Stimulated activated CD4-positive, alpha-beta T cell treated with anti-CD3 and anti-CD28 coated beads, Interleukin-1b, Interleukin-23, amount 100 ng/mL, for 1 hour (primary cell): ENCODE data around the gene CHERP.
"Not testable (repeated sequence)": the region's sequence is repeated elsewhere in the genome, so short reads cannot be mapped to it uniquely, and the experiment has no call there.

Source experiments
- DNase-seq, 2 donors: peaks; one replicate each; pipeline ENCODE4 v3.0.0-alpha.2; 2020; ENCODE audit warnings: low read depth in 2 of 2

Gene CHERP

GRCh38 chr19:16576690-16577530 is 34.7 kb upstream of the CHERP start:
- no peak for DNase-seq

DNA sequence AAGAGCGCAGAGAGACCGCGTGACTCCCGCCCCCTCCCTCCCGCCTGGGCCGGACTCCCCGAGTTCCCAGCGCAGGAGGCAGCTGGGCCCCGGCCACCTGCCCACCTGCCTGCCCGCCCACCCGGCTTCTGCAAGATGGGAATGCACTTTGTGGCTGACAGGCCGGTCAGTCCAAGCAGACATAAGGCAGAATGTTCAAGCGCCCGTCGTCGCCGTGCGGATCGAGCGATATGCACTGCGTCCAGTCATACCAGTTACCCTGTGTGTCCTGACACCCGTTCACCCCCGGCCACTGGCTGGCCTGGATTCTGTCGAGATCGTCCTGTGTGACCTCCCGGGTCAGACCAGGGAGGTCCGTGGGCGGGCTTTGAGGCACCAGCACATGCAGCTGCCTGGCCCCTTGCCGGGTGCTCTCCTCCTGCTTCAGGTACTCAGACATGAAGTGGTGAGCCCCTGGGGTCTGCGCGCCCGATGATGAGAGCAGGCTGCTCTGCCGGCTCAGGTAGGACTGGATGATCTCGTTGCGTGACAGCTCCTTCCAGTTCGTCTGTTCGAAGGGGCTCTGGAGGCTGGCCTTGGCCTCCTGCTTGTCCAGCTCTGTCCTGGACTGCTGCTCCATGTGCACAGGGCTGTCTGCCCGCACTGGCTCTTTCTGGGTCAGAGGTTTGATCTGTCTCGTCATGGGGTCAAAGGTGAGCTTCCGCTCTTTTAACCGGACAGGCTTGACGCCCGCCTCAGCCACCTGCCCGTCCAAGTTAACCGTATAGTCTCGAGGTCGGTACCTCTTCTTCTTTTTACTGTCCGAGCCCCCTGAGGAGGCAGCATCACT is 33.8 kb upstream of the CHERP start:
- no peak for DNase-seq

DNA sequence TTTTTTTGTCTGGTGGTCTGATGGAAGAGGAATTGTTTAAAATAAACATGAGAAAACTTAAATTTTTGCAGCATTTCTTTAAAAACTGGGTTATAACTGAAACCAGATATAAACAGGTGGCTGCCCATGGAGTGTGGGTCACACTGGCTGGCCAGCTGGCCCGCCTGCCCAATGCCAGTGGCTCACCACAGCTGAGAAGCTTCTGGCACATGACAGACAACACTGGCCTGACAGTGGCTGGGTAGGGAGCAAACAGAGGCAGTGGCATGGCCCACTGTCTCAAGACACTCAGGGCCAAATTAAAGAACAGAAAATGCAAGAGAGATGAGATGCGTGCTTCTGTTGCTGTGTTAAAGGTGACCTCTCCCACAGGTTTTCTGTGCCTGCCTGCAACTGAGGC is 33.0 kb upstream of the CHERP start:
- DNase-seq = no peak

GRCh38 chr19:16573925-16574324 is 31.7 kb upstream of the CHERP start:
- no peak for DNase-seq

GRCh38 chr19:16573296-16573695 is 31.1 kb upstream of the CHERP start:
- DNase-seq = no peak

DNA sequence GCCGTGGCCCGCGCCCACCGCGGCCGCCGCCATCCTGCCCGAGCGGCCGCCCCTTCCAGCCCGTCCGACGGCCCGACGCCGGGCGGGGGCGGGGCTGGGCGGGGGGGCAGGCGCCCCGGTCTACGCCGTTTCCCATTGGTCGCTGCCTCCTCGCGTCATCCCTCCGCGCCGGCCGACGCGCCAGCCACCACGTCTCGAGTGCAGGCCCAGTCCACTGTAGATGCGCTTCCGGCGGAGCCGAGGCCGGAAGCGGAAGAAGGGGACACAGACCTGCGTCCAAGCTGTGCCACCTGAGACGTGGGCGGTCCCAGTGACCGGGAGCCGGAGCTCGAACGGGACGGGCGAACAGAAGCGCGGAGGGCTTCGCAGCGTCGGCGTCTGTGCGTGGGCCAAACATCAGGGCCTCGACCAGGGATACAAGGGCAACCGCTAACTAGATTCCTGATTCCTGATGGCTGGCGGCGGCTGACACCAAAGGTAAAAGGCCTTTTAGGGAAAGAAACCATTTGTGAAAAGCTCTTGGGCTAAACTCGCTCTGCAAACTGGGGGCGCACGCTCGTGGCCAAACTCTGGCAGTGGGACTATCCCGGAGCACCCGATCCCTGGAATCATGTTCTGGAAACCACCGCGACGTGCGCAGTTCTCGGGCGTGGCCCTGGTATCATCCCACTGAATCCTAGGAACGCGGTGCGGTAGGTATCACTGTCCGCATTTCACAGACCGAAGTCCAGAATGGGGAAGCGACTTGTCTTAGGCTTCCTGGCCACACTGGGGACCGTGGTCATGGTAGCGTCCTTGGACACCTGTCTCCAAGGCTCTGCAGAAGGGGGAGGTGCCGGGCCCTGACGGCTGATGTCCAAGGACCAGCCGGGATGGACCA is 30.3 kb upstream of the CHERP start, which contains the start of gene SLC35E1:
Gene SLC35E1 (minus strand): TSS at position 84 of the 880 bp plus-strand sequence. CDS start 51 bp downstream, at position 33.
- DNase-seq = peak; percentile 78 to 80

DNA sequence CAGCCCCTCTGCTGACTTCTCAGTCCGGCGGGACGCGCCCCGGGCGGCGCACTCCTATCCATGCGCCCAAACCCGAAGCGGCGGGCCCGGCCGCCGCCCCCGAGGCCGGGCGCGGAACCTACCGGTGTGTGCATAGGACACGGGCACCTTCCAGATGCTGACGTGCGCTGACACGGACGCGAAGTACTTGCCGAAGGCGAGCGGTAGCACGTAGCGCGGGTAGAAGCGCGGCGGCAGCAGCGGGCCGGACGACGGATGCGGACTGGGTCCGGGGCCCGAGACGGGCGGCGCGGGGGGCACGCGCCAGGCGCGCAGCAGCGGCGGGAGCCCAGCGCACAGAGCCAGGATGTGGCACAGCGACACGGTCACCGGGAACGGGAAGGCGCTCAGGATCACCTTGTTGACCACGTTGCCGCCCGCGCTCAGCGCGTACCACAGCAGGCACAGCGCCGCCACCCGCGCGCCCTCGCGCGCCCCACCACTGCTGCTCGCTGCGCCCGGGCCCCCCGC is 29.6 kb upstream of the CHERP start:
- DNase-seq = no peak

DNA sequence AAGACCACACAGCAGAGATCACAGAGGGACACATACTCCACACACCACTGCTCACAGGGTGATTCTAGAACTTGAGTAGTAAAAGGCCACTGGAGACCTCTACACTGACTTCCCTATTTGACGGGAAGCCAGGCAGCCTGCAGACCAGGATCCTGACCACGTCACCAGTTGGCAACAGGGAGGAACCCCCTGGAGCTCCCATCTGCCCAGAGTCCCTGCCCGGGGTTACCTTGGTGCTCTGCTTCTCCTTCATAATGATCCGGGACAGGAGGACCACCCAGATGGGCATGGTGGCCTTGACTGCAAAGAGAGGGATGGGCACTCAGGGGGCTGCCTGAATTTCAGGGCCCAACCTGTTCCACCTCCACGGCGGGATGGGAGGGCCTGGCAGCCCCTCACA is 29.0 kb upstream of the CHERP start:
- no peak for DNase-seq

GRCh38 chr19:16569609-16570320 is 27.5 kb upstream of the CHERP start:
- no peak for DNase-seq

- no peak for DNase-seq
Observed at GRCh38 chr19:16566702-16567101, 24.5 kb upstream of the CHERP start.

DNA sequence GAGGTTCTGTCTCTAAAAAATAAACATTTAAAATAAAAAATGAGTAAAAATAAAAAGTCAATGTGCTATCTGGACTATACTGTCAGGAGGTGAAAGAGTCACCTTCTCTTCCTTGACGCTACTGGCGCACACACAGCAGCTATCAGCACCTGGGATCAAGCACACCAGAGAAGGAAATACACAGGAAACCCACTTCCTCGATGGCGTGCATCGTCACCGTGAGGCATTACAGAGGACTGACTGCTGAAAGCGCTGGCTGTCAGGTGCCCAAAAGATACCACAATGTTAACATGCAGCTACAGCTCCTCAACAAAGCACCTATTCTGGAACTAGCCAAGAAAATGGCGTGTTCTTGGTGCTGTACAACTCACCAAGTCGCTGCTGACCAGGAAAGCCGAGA is 23.9 kb upstream of the CHERP start:
- peak in 1 of 2 donors; percentile 62 for DNase-seq

DNA sequence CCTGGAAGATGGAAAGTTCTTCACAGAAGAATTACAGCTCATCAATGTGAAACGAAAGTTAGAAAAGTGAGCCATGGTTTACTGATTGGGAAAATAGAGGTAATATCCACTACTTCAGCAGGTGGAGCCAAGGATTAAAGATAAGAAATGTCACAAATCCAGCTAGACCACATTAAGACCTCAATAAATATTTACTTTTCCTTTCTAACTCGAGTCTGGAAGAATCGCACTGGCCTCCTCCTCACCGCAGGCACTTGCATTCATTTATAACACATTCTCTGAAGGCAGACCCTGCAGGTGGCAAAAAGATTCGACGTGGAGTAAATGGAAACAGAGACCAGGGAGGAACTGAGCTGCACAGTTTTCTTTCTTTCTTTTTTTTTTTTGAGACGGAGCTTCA is 22.6 kb upstream of the CHERP start:
- DNase-seq = no peak

GRCh38 chr19:16562608-16563025 is 20.4 kb upstream of the CHERP start:
- no peak for DNase-seq

GRCh38 chr19:16561382-16561781 is 19.1 kb upstream of the CHERP start:
- DNase-seq = no peak

- DNase-seq = no peak
Observed at GRCh38 chr19:16559780-16560276, 17.6 kb upstream of the CHERP start.

DNA sequence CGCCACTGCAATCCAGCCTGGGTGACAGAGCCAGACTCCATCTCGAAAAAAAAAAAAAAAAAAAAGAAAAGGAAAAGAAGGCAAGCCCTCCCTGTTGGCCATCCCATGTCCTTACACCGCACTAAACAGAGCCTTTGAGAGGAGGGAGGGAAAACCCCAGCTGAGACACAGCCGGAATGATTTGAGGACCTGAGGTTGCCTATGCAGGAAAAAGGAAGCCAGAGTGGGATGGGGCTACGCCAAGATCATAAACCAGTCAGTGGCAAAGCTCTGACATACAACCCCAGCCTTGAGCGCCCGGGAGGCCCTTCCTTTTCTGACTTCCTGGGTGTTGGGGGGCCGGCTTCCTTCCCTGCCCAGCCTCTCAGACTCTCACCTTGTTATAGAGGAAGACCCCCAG is 12.5 kb upstream of the CHERP start:
- DNase-seq = no peak

DNA sequence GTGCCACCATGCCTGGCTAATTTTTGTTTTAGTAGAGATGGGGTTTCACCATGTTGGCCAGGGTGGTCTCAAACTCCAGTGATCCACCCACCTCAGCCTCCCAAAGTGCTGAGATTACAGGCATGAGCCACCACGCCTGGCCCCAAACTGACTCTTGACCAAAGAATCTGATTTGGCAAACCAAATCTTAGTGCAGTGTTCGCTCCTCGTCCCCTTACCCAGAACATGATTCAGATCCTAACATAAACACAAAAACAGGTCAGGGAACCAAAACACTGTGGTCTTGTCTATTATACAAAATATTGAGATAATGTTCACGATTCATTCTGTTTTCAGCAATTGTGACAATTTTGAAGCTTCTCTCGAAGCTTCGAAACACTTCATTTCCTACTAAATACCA is 9.7 kb upstream of the CHERP start:
- not testable (repeated sequence) for DNase-seq

- DNase-seq = no peak
Observed at GRCh38 chr19:16548956-16549355, 6.7 kb upstream of the CHERP start.

- no peak for DNase-seq
Observed at GRCh38 chr19:16544473-16545231, 2.4 kb upstream of the CHERP start.

GRCh38 chr19:16543734-16544133 is 1.5 kb upstream of the CHERP start:
- not testable (repeated sequence) for DNase-seq
